SW480 (cell line): ENCODE results near the gene ARHGEF2.

Experiments
- DNase-seq: peaks from one replicate; pipeline ENCODE4 v3.0.0-alpha.2; 2016; ENCODE audit warnings: low spot score

The ARHGEF2 gene

DNA sequence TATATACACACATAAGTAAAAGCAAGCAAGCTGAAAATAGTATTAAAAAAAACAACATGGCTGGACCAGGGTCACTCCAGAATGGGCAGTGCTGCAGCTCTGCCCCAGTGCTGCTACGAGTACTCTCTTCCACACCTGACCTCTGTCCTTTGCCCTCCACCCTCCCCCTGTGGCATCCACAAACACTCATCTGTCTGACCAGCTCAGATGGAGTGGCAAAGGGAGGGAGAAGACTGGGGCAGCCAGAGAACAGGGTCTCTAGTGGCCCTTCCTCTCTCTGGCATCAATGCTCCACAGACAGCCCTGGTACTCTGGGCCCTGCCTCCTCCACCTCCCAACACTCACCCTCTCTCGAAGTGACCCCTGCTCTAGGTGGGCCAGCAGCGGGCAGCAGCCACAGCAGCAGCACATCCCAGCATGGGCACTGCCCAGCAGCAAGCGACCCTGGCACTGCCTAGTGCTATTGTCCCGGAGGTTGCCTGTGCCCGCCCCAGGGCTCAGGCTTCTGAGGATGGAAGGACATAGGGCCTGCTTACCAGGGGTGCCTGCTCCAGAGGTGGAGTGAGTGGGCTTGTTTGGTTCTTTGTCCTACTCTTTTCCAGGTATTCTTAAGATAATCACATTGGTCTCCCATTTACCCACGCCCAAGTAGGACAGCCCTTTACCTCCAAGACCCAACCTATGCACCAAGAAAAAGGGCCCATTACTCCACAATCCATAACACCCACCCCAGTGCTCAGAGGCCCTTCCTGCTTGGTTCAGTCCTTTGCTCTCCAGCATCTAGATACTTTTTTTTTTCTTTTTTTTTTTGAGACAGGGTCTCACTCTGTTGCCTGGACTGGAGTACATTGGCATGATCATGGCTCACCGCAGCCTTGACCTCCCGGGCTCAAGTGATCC is 6.2 kb downstream of the ARHGEF2 start:
- no peak for DNase-seq

DNA sequence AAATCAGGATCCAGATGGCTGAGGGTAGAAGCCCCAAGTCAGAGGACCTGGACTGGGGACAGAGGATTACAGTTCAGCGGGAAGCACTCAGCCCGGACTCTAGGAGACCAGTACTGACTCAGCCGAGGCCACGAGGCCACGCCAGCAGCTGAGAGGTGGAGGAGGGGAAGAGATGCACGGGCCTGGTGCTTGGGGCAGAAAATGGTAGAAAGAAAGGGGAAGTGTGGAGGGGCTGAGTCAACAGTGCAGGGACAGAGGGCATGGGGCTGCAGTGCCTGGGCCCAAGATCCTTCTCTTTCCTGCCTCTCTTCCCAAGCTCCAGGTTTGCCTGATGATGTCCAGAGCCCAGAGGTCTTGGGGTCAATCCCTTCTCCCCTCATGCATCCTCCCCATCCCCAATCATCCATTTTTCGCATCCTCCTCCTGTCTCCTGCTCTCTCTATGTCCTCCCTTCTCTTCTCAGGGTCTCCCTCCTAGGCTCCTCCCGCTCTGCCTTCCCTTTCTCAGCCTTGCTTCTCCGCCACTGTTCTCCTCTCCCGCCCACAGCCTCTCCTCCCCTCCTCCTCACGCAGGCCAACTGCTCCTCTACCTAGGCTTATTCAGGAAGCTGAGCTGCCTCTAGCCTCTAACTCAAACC is 7.7 kb downstream of the ARHGEF2 start:
- DNase-seq: no peak

DNA sequence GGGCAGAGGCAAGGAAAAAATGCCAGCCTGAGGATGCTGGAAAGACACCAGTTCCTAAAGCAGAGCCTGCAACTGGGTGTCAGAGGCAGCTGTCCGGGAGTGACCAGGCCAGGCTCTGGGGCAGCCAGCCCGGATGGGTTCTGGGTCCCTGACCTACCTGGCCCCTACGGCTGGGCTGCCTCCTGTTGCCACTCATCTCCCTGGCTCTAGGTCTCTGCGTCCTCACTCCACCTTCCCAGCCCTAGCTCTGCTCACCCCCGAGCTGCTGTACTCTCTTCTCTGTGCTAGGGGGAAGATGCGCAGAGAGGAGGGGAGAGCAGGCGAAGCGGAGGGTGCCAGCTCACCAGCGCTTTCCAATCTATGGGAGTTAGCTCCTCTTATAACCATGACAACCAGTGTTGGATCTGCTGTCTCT is 9.0 kb downstream of the ARHGEF2 start:
- DNase-seq: no peak

DNA sequence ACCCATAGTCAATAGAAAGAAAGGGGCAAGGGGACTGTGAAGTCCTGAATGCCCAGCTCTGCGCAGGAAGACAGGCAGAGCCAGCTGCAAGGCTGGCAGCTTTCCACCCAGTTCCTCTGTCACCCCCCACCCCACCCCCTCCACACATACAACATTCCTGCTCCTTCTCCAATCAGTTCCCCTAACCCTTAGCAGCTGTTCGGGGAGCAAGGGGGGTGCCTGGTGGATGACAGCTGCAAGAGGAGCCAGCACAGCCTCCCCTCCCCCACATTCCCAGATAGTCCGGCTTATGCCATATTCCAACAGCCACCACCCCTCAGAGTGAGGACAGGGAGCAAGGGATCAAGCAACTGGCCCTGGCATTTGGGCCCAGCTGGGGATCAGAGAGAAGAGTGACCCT is 9.7 kb downstream of the ARHGEF2 start:
- DNase-seq: no peak

GRCh38 chr1:155968051-155968400 is 10.3 kb downstream of the ARHGEF2 start:
- DNase-seq: no peak

DNA sequence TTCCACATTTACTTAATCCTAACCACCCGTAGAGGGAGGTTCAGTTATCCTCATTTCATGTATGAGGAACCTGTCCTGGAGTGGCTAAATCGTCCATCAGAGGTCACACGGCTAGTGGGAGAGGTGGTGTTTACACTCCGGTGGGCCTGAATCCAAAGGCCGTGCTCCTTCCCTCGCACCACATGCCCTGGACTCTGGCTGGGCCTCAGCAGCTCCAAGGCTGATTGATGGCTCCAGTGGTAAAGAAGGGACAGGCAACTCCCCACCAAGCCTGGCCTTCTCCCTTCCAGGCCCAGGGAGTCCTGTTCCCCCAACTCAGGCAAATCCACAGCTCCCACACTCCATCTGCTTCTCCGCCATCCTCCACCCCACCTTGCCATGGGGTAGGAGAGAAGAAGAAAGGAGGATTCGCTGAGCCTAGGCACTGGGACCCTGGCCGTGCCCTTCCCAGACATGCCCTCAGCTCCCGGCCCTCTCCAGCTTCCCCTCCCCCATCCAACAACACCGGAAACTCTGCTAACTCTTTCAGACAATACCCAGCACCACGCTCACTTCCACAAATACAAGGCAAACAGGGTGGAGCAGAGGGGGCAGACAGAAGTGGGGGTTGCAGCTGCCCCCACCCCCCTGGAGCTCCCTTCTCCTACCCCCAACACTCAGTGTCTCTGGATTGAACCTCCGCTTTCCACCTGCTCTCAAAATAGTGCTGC is 10.9 kb downstream of the ARHGEF2 start:
- no peak for DNase-seq

DNA sequence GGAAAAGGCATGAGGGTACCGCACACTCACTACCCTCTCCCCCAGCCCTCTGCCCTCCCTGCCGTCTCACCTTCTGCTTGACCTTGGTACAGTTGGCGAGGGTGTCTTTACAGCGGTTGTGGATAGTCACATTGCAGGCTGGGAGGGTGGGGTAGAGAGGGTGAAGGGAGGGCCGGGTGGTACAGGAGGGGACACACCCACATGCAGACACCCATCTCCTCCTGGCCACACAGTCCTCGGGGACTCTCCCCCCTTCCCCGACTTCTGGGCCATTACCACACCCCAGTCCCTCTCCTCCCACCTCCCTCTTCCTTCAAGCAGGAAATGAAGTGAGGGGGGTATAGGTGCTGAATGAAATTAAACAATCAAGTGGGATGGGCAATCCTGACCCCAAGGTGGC is 11.6 kb downstream of the ARHGEF2 start:
- no peak for DNase-seq

- no peak for DNase-seq
Observed at GRCh38 chr1:155966135-155966534, 12.2 kb downstream of the ARHGEF2 start.

GRCh38 chr1:155964193-155964592 is 14.2 kb downstream of the ARHGEF2 start:
- no peak for DNase-seq

GRCh38 chr1:155962599-155963211 is 15.6 kb downstream of the ARHGEF2 start:
- no peak for DNase-seq

GRCh38 chr1:155961937-155962336 is 16.4 kb downstream of the ARHGEF2 start:
- DNase-seq: peak; percentile 94

DNA sequence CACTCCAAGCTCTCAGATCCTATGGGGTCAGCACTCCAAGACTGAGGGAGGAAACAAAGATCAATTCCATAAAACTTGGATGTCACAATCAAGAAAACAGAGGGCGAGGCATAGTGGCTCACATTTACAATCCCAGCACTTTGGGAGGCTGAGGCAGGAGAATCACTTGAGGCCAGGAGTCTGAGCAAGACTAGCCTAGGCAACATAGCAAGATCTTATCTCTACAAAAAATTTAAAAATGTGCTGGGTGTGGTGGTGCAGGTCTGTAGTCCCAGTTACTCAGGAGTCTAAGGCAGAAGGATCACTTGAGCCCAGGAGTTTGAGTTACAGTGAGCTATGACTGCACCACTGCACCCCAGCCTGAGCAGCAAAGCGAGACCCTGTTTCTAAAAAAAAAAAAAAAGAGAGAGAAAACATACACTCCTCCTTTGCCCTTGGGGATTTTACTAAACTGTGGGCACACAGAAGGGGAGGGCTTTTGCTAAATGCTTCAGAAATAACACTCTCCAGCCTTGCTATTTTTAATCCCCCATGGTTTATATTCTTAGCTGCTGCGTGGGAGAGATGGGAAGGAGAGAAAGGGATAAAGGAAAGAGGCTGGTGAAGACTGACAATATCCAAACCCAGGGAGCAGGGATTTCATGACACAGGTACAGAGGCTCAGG is 18.1 kb downstream of the ARHGEF2 start:
- DNase-seq: no peak

DNA sequence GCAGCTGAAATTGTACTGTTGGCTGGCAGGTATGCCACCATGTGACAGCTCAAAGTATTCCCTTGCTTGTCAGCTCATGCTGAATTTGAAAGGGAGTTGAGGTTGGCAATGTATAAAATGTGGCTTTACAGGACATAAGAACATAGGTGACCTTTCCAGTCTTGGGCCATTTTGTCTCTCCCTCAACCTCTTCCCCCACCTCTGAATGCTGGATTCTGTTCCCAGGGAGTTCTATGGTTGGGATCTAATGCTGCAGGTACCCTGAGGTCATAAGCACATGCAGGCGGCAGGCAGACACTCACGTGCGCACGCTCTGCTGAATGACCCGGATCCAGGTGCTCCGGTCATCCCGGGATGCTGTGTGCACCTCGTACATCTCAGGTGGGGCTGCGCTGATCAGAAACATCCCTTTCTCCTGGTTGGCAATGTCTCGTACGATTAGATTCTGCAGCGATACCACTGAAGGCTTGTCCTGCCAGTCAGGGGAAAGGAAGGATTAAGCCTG is 20.9 kb downstream of the ARHGEF2 start:
- DNase-seq: no peak

DNA sequence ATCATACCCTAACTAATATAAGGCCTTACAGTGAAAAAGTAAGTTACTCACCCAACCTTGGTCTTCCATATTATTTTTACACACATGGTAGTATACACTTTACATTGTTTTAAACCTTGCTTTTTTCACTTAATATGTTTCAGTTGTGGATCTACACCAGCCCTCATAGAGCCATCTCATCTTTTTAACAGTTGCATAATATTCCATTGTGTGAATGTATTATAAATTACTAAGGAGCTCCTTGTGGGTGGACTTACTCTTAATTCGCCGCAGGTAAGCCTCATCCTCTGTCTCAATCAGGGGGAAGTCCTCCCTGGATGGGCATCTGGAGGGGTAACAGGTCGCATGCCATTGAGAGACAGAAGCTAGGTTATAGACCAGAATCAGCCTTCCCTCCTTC is 23.7 kb downstream of the ARHGEF2 start:
- DNase-seq: no peak

- DNase-seq: no peak
Observed at GRCh38 chr1:155952505-155952890, 25.8 kb downstream of the ARHGEF2 start.

- DNase-seq: no peak
Observed at GRCh38 chr1:155951753-155952504, 26.4 kb downstream of the ARHGEF2 start.

DNA sequence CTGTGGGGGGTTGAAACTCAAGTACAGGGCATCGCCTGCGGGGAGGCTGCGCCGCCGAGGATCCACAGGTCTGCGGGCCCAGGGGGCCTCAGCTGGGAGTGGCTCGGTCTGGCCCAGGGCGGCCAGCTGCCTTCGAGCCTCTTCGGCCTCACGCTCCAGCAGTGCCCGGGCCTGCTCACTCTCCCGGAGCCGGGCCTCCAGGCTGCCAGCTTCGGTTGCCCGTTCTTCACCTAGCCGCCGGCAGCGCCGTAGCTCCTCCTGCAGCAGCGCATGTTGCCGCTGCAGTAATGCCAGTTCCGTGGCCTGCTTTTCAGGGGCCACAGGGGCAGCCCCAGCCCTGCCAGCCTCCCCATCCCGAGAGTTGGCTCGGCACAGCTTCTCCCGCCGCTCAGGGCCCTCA is 27.5 kb downstream of the ARHGEF2 start:
- no peak for DNase-seq

- DNase-seq: no peak
Observed at GRCh38 chr1:155947741-155948140, 30.6 kb downstream of the ARHGEF2 start.

- no peak for DNase-seq
Observed at GRCh38 chr1:155947292-155947691, 31.1 kb downstream of the ARHGEF2 start.

- no peak for DNase-seq
Observed at GRCh38 chr1:155946633-155947219, 31.6 kb downstream of the ARHGEF2 start.

- DNase-seq: no peak
Observed at GRCh38 chr1:155944444-155944799, 33.9 kb downstream of the ARHGEF2 start.
